Measurements from ENCODE around the gene CHPF. TPM values are rescaled to one million over a fixed set of nuclear protein-coding genes. Genes with fewer than 3 reads are reported as not detected.
A peak's percentile ranks its signal among the peaks of the same experiment; 100 is the strongest.

Gene CHPF
- total RNA-seq, 1 donor from 2014 or later = 93.1 TPM

DNA sequence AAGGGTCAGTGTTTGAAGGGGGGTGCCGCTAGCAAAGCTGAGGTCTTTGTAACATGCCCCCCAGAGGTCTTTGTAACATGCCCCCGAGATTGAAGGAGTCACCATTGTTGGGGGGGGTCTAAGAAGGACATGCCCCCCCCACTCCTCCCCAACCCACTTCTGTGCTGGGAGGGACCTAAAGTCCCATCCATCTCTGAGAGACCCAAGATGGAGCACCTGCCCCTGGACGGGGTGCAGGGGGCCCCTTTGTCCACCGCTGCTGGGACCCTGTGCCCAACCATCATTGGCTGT is 35.2 kb downstream of the CHPF start:
- intact Hi-C loops (cut with micrococcal nuclease) = no loop called here
- DNase-seq = no peak
- no peak for ATAC-seq

DNA sequence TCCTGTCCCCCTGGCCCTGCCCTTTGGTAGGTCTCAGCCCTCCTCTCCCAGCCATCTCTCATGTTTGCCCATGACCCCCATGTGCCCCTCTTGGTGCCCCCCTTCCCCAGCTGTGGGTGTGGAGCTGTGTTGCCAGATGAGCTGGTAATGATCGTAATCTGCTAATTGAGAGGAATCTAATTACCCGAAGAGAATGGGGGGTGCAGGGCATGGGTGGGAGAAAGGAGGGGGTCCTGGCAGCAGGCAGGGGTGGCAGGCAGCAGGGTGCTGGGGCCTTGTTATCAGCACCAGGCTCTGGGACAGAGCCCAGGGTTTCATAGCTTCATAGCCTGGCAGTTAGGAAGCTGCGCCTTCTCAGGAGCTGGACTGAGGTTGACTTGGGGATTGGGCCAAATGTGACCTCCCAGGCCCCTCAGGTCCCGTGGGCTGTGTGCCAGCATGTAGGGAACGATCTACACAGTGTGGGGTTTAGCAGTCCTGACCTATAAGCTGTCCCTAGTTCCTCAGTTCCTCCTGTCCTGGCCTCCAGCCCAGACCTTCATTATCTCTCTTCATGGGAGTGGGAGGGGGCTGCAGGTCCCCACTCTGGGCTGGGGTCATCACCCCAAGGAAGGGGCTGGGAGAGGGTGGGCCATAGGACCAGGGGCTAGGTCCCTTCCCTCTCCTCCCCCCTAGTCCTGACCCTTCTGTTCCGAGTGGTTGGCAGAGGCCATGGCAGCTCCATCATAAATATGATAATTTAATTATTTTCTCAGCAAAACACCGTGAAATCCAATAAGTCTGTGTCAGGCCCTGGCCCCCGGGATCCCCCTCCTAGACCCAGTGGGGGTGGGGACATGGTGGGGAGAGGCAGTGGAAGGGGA is 35.8 kb downstream of the CHPF start:
- ATAC-seq = peak; percentile 42
- intact Hi-C loops (cut with micrococcal nuclease) = no loop called here
- no peak for DNase-seq

DNA sequence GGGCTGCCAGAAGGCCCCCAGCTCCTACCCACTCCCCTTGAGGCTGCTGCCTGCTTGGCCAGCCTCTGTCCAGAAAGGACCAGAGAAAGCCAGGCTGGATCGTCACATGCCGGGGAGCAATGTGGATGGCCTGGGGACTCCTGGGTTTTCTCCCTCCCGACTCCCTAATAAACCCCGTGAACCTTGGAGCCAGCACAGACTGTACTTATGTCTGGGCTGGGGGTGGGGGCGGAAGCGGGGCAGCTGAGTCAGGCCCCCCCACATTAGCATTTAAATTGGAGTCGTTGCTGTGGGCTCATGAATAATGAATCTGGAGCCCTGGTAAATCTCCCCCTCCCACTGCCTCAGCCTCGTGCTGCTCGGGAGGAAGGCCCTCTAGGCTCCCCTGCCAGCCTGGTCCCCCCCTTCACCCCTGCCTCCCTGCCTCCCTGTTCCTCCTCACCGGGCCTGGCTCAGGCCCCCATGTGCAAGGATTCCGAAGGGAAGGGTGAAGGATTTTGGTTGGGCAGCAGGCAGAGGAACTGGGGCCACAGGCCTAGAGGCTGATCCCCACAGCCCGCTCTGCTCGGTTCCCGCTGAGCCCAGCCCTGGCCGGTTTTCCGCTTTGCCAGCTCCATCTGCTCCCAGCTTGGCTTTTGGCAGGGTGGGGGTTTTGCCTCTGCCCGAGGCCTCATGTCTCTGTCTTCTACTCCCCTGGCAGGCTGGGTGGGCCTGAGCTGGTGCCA is 36.6 kb downstream of the CHPF start:
- intact Hi-C loops (cut with micrococcal nuclease) = no loop called here
- ATAC-seq (no peak), DNase-seq (no peak)

DNA sequence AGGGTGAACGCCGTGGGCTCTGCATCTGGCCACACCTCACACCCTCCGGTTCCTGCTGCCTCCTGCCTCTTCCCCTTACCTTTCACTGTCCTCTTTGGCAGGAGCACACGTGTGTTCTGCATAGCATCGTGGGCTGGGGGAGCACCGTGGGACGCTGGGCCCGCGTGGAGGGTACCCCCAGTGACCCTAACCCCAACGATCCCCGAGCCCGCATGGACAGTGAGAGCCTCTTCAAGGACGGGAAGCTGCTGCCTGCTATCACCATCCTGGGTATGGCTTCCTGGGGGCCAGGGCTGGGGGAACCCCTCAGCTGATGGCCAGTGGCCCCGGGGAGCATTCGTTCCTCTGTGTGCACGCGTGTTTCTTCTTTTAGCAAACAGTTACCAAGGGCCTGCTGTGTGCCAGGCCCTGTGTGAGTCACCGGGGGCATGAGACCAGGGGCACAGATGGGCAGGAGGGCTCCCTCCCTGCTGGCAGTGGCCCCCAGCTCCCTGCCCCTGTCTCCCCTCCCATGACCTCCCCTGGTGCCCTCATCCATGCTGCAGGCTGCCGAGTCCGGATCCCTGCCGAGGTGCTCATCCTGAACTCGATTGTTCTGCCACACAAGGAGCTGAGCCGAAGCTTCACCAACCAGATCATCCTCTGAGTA is 37.3 kb downstream of the CHPF start:
- ATAC-seq (no peak), DNase-seq (no peak)
- intact Hi-C loops (cut with micrococcal nuclease) = no loop called here

DNA sequence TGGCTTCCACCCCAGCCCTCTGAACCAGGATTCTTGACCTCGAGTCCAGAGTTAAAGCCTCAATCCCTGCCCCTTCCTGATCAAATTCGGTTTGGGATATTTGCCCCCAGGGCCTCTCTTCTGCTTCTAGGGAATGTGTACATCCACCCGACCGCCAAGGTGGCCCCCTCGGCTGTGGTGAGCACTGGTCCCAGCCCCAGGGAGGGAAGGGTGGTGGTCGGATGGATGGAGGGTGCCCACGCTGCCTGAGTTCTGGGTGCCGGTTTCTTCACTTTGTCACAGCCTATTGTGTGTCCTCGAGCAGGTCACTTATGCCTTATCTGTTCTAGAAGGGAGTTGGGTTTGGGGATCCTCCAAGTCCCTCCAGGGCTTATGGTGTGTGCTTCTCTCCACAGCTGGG is 38.0 kb downstream of the CHPF start:
- no peak for ATAC-seq
- intact Hi-C loops (cut with micrococcal nuclease) = no loop called here

DNA sequence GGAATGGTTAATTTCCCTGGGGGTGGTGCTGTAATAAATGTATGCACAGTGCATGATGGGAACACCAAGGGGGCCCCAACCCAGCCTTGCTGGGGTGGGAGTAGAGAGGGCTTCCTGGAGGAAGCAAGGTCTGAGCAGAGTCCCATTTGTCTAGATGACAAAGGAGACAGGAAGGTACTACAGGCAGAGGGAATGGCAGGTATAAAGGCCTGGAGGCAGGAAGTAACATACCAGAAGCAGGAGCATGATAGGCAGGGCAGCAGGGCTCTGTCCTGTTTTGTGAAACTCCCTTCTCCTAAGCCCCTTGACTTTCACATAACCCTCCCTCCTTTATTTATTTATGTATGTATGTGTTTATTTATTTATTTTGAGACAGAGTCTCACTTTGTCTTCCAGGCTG is 41.0 kb downstream of the CHPF start:
- intact Hi-C loops (cut with micrococcal nuclease) = no loop called here
- ATAC-seq = no peak
- DNase-seq = no peak

More for the DNA sequence above, 38.0 kb downstream of the CHPF start:
- DNase-seq = no peak

DNA sequence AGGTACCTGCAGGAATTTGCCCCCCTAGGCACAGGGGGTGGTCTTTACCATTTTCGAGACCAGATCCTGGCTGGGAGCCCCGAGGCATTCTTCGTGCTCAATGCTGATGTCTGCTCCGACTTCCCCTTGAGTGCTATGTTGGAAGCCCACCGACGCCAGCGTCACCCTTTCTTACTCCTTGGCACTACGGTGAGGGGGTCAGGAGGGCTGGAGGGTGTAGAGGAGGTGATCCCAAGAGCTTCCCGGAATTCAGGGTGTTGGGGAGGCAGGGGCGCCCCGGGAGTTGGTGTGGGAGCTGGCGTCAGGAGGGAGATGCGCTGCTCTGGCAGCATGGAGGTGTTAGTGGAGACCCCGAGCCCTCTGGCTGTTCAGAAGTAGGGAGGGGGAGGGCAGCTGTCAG is 41.8 kb downstream of the CHPF start:
- intact Hi-C loops (cut with micrococcal nuclease) = no loop called here
- ATAC-seq (no peak), DNase-seq (no peak)

DNA sequence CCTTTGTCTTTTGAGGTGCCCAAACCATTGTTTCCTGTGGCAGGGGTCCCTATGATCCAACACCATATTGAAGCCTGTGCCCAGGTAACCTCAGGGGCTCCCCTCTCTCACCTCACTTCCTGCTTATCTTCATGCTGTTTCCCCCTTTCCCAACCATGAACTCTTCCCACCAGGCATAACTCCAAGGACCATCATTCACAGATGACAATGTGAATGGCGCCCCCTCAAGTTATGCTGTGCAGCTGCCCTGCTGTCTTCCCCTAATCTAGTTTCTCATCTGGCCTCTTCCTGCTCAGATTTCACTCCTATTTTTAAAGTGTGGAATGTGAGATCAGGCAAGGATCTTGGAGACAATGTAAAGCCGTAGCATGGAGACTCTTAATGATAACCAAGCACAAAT is 43.5 kb downstream of the CHPF start:
- intact Hi-C loops (cut with micrococcal nuclease) = no loop called here
- no peak for ATAC-seq
- DNase-seq = no peak

DNA sequence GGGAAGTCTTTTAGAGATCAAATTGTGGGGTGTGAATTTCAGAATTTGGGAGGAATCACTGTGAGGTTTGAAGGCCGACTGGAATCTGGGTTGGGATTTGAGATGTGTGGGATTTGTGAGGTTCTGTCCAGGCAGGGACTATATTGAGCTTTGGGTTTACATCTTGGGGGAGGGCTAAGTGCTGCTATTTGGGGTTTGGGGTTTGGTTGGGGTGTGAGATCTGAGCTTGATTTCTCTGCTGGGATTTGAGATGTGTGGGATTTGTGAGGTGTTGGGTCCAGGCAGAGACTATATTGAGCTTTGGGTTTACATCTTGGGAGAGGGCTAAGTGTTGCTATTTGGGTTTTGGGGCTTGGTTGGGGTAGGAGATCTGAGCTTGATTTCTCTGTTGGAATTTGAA is 44.1 kb downstream of the CHPF start:
- ATAC-seq = no peak
- intact Hi-C loops (cut with micrococcal nuclease) = no loop called here
- no peak for DNase-seq

DNA sequence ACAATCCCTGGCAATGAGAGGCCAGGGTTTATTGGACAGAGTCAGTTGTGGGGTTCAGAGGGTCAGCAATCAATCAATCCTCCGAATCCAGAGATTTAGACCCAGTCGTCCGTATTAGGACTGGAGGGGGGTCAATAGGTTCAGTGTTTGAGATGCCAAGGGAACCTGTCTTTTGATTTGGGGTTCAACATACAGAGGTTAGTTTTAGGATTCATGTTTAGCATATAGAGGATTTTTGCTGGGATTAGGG is 44.6 kb downstream of the CHPF start:
- ATAC-seq (no peak), DNase-seq (no peak)
- intact Hi-C loops (cut with micrococcal nuclease) = no loop called here

DNA sequence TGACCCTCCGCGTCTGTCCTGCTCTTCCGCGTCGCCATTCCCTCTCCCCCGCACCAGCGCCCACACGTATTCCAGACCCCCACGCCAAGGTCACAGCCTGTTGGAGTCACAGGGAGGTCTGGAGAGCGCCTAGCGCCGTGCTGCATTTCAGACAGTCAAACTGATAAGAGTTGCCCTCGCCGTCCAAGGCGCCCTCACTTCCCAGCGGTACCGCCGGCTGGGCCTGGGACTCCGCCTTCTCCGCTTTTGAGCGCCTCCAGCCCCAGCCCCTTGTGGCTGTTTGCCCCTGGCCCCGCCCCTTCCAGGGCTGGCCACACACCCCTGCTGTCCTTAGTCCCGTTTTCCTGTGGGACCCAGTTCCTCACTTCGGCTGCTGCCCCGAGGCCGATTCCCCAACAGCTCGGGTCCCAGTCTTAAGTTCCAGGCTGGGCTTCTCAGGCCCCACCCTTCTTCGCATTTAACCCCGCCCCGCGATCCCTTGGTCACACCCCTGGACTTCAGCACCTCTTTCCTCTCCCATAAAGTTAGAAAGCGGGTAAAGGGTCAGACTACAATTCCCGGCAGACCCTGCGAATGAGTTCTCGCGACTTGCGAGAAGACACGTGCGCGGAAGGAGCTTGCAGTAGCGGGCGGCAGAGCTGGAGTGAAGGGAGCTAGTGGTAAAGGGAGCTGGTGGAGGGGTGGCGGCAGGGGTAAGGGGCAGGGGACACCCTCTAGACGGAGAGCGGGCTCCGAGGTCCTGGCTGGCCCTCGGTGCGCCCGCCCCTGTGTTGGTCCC is 45.1 kb downstream of the CHPF start, which contains the start of gene GMPPA:
Gene GMPPA (plus strand): TSS at position 612 of the 778 bp plus-strand sequence. CDS start 1,085 bp downstream, outside the sequence.
- intact Hi-C loops (cut with micrococcal nuclease) = no loop called here
- ATAC-seq = peak; percentile 89
- peak; percentile 96 for DNase-seq

DNA sequence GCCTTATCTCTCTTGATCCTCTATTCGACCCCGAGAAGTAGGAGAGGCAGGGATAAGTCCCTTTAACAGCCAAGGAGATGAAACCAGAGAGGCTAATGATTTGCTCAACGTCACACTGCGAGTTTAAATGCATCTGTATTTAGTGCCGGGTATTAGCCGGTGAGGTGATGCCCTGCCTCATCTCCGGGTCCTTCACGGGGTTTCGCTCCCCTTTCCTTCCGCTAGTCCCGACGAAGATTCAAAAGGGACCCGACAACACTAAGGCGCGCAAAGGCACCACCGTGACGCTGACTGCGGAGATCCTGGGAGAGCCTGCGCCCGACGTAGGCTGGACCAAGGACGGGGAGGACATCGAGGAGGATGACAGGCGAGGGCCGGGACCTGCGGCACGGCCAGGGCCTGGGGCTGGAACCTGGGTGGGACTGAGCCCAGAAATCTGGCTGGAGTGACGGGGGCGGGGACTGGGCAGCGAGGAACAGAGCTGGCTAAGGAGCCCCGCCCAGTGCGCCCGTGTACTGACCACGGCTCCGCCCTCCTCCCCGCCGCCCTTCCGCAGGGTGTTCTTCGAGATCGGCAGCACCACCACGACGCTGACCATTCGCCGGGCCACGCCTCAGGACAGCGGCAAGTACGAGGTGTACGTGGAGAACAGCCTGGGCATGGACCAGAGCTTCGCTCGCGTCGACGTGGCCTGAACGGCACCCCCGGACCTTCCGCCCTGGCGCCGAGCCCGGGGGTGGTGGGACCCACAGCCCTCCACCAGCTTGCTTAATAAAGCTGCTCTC is 45.9 kb downstream of the CHPF start:
- peak; percentile 86 for ATAC-seq
- intact Hi-C loops (cut with micrococcal nuclease) = no loop called here
- DNase-seq = peak; percentile 97

DNA sequence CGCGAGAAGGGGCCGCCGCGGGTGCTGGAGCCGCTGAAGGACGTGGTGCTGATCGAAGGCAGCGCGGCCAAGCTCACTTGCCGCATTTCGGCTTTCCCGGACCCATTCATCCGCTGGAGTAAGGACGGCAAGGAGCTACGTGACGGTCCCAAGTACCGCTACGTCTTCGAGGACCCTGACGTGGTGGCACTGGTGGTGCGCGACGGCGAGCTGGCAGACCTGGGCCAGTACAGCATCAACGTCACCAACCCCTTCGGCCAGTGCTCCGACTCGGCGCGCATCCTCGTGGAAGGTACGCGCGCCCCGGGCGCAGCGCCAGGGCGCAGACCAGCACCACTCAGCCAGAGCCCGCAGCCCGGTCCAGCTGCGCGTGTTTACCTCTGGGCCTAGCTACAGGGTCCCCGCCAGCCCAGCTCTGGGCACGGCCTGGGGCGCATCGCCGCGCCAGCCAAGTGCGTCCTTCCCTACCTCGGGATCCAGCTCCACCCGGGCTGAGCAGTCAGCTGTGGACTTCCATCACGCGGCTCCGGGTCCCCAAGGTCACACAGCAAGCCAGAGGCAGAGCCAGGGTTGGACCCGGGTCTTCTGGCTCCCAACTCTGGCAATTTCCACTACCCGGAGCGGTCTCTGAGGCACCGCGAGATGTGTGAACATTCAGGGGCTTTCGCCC is 46.6 kb downstream of the CHPF start:
- intact Hi-C loops (cut with micrococcal nuclease) = no loop called here
- ATAC-seq = no peak
- peak; percentile 62 for DNase-seq

DNA sequence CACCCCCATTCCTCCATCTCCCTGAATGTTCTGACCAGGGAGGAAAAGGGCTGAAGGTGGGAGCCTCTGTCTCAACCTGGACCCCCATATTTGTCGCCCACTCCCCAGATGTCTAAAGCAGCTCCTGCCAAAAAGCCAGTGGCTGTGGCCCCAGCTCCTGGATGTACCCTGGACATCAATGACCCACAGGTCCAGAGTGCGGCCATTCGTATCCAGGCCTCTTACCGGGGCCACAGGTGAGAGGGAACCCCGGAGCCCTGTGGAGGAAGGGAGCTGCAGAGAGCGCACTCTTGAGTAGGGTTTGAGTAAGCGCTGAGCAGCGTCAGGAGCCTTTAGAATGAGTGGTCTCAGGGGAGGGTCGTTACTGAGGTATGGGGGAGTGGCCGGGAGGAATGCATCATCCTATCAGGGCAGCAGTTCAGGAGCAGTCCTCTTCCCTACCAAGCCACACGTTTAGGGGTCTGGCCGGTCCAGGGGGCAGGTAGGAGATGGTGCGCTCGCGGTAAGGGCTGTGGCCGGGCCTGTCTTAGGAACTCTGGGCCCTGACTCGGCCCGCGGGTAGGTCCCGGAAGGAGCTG is 47.3 kb downstream of the CHPF start:
- intact Hi-C loops (cut with micrococcal nuclease) = no loop called here
- ATAC-seq (no peak), DNase-seq (no peak)

DNA sequence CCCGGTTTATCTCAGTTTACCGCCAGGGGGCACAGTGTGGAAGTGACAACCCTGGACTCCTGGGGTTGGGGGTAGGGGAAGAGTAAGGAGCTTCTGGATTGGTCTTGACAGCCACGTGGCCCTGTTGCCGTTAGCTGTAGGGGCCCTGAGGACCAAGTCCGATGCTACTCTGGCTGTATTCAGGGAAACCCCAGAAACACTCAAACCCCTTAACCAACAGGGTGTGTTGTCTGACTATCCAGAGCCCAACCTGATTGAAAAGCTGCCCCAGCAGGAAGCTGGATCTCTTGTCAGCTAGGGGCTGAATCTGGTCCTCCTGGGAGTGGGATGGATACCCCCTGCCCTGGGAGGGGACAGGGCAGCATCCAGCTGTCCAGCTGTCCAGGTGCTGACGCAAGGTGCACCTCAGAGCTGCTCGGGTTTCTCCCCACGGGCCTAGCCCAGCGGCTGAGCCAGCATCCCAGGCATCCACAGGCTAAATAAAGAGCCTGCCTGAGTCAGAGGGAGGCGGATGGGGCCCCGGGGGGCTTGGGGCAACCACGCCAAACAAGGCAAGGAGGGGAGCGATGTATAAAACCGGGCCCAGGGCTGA is 48.0 kb downstream of the CHPF start:
- intact Hi-C loops (cut with micrococcal nuclease) = no loop called here
- DNase-seq (peak; percentile 66), ATAC-seq (peak; percentile 11)

DNA sequence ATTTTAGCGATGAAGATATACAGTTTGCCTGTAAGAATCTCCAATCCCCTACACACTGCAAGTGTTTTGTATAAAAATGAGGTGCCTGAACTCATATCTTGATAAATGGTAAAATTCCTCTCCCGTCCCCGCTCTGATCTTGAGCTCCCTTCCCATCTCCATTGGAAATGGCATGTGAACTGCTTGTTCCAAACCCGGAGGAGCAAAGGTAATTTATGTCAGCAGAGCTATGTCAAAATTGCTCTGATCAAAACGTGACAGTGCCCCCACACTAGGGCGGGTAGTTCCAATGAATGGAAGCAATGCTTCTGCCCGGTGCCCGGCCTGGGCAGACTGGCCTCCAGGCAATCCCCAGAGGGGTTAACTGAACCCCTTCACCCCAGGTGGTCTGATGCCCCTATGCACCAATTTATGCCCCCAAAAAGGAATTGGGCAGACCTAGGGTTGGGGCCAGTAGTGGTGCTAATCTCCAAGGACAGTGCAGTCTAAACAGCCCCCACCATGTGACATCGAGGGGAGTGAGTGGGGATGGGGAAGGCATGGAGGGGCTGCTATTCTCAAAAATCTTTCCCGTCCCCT is 48.6 kb downstream of the CHPF start:
- no peak for DNase-seq
- intact Hi-C loops (cut with micrococcal nuclease) = no loop called here
- ATAC-seq = no peak

DNA sequence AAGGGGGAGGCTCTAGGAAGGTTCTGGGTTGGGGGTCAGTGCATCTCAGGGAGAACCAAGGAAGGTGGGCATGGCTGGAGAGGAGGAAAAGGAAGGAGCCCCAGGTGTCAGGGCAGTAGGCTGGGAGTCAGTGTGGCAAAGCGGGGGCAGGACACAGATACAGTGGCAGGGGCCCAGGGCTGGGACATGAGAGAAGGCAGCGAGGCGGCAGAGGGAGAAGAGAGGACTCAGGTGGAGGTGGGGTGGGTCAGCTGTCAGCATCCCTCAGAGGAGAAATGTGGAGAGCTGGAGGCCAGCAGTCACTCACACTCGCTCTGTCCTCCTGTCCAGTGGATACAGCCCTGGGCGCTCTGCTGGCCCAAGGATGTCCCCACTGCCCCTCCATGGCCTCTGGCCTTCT is 50.5 kb downstream of the CHPF start:
- ATAC-seq (no peak), DNase-seq (no peak)
- intact Hi-C loops (cut with micrococcal nuclease) = no loop called here

DNA sequence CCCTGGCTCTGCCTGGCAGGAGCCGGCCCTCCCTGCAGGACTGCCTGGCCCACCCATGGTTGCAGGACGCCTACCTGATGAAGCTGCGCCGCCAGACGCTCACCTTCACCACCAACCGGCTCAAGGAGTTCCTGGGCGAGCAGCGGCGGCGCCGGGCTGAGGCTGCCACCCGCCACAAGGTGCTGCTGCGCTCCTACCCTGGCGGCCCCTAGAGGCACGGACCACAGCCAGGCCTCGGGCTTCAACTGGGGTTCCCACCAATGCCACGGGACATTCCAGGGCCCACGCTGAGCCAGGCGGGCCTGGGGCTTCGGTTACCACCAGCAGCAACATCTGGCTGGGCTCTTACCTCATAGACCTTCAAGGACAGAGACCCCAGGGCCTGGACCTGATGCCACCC is 51.0 kb downstream of the CHPF start:
- DNase-seq (no peak), ATAC-seq (no peak)
- intact Hi-C loops (cut with micrococcal nuclease) = no loop called here
